ENCODE measurements around the gene GATM.
"Not testable (repeated sequence)": the region's sequence is repeated elsewhere in the genome, so short reads cannot be mapped to it uniquely, and the experiment has no call there.

GATM gene

GRCh38 chr15:45371546-45371945 is 6.8 kb downstream of the GATM start:
- no peak overlapping the region for H3K27ac ChIP-seq
- no peak overlapping the region for H3K4me3 ChIP-seq (ENCODE audit: low read depth in 1 of 2, low read length in 1 of 2)
- no peak for TF ChIP-seq CTCF (IDR thresholded peaks at IDR 0.05)
- peaks cover 33% of the 10 kb centered on the region for H3K27me3 ChIP-seq
- no peaks in the 10 kb centered on the region for H3K4me1 ChIP-seq (ENCODE audit: control insufficient read depth in 1 of 2, insufficient read depth in 1 of 2, low read depth in 1 of 2, low read length in 1 of 2)
- H3K9me3 ChIP-seq = no peaks in the 10 kb centered on the region
- H3K36me3 ChIP-seq = no peaks in the 10 kb centered on the region

GRCh38 chr15:45370042-45370441 is 8.3 kb downstream of the GATM start:
- H3K4me1 ChIP-seq (ENCODE audit: control insufficient read depth in 1 of 2, insufficient read depth in 1 of 2, low read depth in 1 of 2, low read length in 1 of 2); H3K9me3 ChIP-seq; H3K27ac ChIP-seq; H3K36me3 ChIP-seq; H3K4me3 ChIP-seq (ENCODE audit: low read depth in 1 of 2, low read length in 1 of 2): not testable (repeated sequence)
- peaks cover 18% of the 10 kb centered on the region for H3K27me3 ChIP-seq

- H3K27me3 ChIP-seq; H3K4me3 ChIP-seq (ENCODE audit: low read depth in 1 of 2, low read length in 1 of 2); H3K9me3 ChIP-seq; H3K36me3 ChIP-seq; H3K4me1 ChIP-seq (ENCODE audit: control insufficient read depth in 1 of 2, insufficient read depth in 1 of 2, low read depth in 1 of 2, low read length in 1 of 2); H3K27ac ChIP-seq: not testable (repeated sequence)
Measured at GRCh38 chr15:45367222-45367621, 11.1 kb downstream of the GATM start.

GRCh38 chr15:45364271-45364670 is 14.1 kb downstream of the GATM start:
- no peaks in the 10 kb centered on the region for H3K4me1 ChIP-seq (ENCODE audit: control insufficient read depth in 1 of 2, insufficient read depth in 1 of 2, low read depth in 1 of 2, low read length in 1 of 2)
- no peaks in the 10 kb centered on the region for H3K27me3 ChIP-seq
- H3K4me3 ChIP-seq (ENCODE audit: low read depth in 1 of 2, low read length in 1 of 2) = no peak overlapping the region
- no peaks in the 10 kb centered on the region for H3K9me3 ChIP-seq
- no peaks in the 10 kb centered on the region for H3K36me3 ChIP-seq
- no peak for TF ChIP-seq CTCF (IDR thresholded peaks at IDR 0.05)
- H3K27ac ChIP-seq = no peak overlapping the region

- H3K9me3 ChIP-seq = no peaks in the 10 kb centered on the region
- no peaks in the 10 kb centered on the region for H3K36me3 ChIP-seq
- no peaks in the 10 kb centered on the region for H3K4me1 ChIP-seq (ENCODE audit: control insufficient read depth in 1 of 2, insufficient read depth in 1 of 2, low read depth in 1 of 2, low read length in 1 of 2)
- no peak overlapping the region for H3K27ac ChIP-seq
- H3K4me3 ChIP-seq (ENCODE audit: low read depth in 1 of 2, low read length in 1 of 2) = no peak overlapping the region
- no peak for TF ChIP-seq CTCF (IDR thresholded peaks at IDR 0.05)
- no peaks in the 10 kb centered on the region for H3K27me3 ChIP-seq
Measured at GRCh38 chr15:45363801-45364200, 14.5 kb downstream of the GATM start.

- Histone ChIP-seq H3K27me3 (no peaks in the 10 kb centered on the region), H3K9me3 (no peaks in the 10 kb centered on the region), H3K4me1 (ENCODE audit: control insufficient read depth in 1 of 2, insufficient read depth in 1 of 2, low read depth in 1 of 2, low read length in 1 of 2) (no peaks in the 10 kb centered on the region), H3K4me3 (ENCODE audit: low read depth in 1 of 2, low read length in 1 of 2) (no peak overlapping the region), H3K27ac (no peak overlapping the region), H3K36me3 (no peaks in the 10 kb centered on the region)
- TF ChIP-seq CTCF (IDR thresholded peaks at IDR 0.05) = no peak
Measured at GRCh38 chr15:45363334-45363733, 15.0 kb downstream of the GATM start.

GRCh38 chr15:45362419-45362818 is 15.9 kb downstream of the GATM start:
- H3K27ac ChIP-seq = no peak overlapping the region
- no peaks in the 10 kb centered on the region for H3K9me3 ChIP-seq
- no peaks in the 10 kb centered on the region for H3K4me1 ChIP-seq (ENCODE audit: control insufficient read depth in 1 of 2, insufficient read depth in 1 of 2, low read depth in 1 of 2, low read length in 1 of 2)
- no peaks in the 10 kb centered on the region for H3K36me3 ChIP-seq
- H3K27me3 ChIP-seq = no peaks in the 10 kb centered on the region
- TF ChIP-seq CTCF (IDR thresholded peaks at IDR 0.05) = no peak
- no peak overlapping the region for H3K4me3 ChIP-seq (ENCODE audit: low read depth in 1 of 2, low read length in 1 of 2)

Data from neutrophil (primary cell).